Endothelial cell of umbilical vein (primary cell): Measurements from ENCODE around the gene CELF1.

Experiments
- CTCF ChIP-seq, 2 donors: IDR thresholded peaks; 1 replicate in 1 of 2; 2 replicates in 1 of 2; pipeline ENCODE4 v1.5.1; 2011; ENCODE audit warnings: low read length in 2 of 2, mild to moderate bottlenecking in 2 of 2, moderate library complexity in 2 of 2, control low read depth in 1 of 2, inconsistent platforms in 1 of 2, low read depth in 1 of 2; ENCODE audit not compliant: insufficient read depth in 1 of 2; ENCODE audit errors: extremely low read depth in 1 of 2
- FOS ChIP-seq: IDR thresholded peaks from 2 replicates; pipeline ENCODE4 v1.6.1; 2011; ENCODE audit warnings: mild to moderate bottlenecking, low read length, moderate library complexity, borderline replicate concordance; ENCODE audit not compliant: insufficient read depth
- MYC ChIP-seq: IDR thresholded peaks from one replicate; pipeline ENCODE4 v1.6.1; 2011; ENCODE audit warnings: mild to moderate bottlenecking, low read depth, low read length
- POLR2A ChIP-seq: IDR thresholded peaks from 2 replicates; pipeline ENCODE4 v1.6.1; 2012; ENCODE audit warnings: low read depth, mild to moderate bottlenecking, control low read depth, low read length
- POLR2AphosphoS5 ChIP-seq: IDR thresholded peaks from 2 replicates; pipeline ENCODE4 v1.6.1; 2012; ENCODE audit warnings: low read depth, mild to moderate bottlenecking, control low read depth, low read length, moderate library complexity; ENCODE audit not compliant: insufficient read depth

DNA sequence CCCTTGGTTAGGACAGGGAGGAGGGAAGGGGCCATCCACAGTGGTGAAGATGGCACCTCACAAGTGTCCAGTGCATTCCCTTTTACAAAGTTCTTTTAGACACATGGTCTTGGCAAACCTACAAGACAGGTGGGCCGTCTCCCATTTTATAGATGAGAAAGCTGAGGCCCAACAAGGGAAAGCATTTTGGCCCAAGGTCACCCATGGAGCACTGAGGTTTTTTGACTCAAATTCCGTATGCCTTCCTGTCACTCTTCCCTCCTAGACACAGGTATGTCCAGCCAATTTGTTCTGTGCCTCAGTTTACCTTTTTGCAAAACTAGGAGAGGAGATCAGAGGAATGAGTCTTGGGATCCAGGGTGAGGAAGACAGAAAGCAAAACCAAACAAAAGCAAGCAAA is 40.0 kb upstream of the CELF1 start:
- TF ChIP-seq POLR2AphosphoS5 (no peak), POLR2A (no peak), CTCF (IDR thresholded peaks at IDR 0.05; ENCODE audit: extremely low read depth in 1 of 2, insufficient read depth in 1 of 2, low read depth in 1 of 2, low read length in 2 of 2) (no peak), FOS (no peak), MYC (no peak)
